Stimulated activated CD4-positive, alpha-beta T cell treated with anti-CD3 and anti-CD28 coated beads, TNF-alpha, amount 100 ng/mL, for 1 hour (primary cell): ENCODE data around the gene ZCCHC18.

ENCODE experiments used
- DNase-seq, 3 donors: peaks; one replicate each; pipeline ENCODE4 v3.0.0-alpha.2; 2020; ENCODE audit warnings: low read depth in 3 of 3, low spot score in 1 of 3

Gene ZCCHC18

DNA sequence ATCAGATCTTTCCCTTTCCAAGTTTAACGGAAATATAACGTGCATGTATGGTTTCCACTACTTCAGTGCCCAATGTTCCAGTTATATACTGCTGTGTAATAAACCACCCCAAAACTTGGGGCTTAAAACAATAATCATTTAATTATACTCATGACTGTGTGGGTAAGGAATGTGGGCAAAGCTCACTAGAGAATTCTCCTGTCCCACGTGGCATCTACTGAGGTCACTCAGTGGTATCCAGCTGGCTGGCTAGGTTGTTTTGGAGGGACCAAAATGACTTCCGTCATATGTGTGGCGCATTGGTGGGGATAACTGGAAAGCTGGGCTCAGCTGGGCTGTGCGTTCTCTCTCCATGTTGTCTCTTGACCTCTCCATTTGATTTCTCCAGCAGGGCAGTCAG, 18.5 kb downstream of the ZCCHC18 start:
- no peak for DNase-seq

DNA sequence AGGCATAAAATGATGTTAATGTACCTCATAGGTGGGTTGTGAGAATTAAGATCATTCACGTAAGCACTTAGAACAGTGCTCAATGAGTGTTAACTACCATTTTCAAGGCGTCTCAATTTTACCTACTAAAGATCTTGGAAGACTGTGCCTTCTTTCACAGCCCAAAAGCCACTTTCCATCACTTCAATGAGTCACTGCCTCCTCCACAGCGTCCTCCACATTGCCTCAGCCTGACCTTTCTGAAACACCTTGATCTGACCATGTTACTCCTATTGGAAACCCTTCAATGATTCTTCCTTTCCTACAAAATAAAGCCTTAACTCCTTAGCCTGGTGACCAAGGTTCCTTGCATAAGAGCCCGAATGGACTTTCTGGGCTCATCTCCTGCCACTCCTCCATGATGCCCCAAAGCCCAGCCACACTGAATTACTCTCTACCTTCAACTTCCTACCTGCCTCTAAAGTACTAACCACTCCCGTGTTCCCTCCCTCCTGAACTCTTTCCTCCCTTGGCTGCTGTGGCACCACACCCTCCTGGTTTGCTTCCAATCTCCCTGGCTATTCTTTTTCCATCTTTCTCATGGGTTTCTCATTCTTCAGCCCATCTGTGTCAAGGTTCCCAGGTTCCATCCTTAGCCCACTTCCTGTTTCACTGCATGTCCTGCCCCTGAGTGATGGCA, 22.4 kb downstream of the ZCCHC18 start:
- no peak for DNase-seq

DNA sequence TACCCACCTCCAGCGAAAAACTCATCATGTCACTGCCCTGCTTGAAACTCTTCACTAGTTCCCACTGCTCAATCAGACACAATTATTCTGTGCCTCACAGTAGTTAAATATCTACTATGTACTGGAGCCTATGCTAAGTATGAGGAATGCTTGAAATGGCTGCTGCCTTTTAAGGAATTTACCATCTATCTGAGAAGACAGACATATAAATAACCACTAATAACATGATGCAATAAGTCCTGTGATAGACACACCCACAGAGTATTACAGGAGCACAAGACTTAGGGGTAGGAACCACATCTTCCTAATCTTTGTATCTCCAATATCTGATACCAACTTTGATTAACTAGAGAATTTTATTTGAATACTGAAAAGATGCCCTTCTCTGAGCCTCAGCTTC, 23.4 kb downstream of the ZCCHC18 start:
- no peak for DNase-seq

DNA sequence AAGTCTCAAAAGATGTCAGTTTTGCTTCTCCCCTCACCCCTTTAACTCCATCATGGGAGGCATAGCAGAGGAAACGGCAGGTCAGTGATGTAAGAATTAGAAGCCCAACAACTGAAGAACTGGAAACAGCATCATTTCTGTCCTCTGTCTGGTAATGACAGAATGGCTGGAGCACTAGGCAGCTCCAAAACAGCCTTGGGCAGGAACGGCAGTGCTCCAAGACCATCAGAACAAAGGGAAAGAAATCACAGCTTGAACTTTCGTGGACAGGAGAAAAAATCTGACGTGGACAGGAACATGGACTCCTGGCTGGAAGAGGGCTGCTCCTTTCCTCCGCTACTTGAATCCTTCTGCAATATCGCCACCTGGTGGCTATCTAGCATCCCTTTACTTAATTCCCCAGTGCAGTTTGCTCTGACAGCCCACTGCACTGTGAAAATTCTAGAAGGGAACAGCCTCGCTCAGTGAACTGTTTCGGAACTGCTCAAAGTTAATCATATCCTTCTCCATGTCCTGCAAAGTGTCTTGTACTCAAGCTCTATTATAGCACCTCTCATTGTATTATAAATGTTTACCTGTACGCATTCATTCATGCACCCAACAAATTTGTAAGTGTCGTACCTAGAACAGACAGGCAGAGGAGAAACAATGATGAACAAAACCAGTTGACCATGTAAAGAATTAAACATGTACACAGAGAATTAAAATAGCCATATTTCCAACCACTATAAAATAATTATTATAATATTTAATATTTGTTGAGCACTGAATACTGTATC, 24.1 kb downstream of the ZCCHC18 start:
- DNase-seq: peak in 1 of 3 donors; percentile 20

DNA sequence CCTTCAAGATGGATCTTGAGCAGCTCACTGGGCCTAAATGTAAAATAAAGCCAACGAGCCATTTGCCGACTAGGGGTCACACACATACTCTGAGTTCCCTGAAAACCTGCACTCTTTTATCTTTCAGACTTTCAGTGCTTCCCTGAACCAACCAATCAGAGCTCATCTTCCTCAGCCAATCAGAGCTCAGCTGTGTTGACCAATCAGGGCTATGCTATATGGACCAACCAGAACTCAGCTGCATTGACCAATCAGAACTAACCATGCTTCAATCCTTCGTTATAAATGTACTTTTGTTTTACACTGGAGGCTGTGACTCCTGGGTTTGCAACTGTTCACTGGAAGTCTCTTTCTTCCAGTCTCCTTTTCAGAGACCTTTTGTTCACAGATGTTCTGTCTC, 25.2 kb downstream of the ZCCHC18 start:
- no peak for DNase-seq

DNA sequence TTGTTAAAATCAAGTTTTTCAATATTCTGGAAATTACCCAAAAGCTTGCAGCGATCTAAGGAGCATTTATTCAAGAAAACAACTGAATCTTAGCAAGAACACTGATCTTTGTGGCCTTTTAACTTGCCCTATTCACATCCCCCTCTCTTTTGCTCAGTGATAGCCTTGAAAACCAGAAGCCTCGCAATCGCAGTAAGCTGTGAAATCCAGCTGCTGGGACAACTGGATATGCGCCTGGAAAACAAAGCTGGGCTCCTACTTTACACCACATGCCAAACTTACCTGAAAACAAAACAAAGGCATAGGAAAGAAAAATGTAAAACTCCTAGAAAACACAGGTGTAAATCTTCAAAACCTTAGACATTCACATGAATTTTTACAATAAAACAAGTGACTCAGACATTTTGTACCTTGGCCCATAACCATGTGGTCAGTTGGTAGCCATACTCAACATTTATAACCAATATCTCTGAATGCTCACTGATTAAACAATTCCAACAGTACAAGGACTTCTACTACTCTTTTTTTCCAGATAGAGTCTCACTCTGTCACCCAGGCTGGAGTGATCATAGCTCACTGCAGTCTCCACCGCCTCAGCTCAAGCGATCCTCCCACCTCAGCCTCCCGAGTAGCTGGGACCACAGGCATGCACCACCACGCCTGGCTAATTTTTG, 28.9 kb downstream of the ZCCHC18 start:
- DNase-seq: no peak

DNA sequence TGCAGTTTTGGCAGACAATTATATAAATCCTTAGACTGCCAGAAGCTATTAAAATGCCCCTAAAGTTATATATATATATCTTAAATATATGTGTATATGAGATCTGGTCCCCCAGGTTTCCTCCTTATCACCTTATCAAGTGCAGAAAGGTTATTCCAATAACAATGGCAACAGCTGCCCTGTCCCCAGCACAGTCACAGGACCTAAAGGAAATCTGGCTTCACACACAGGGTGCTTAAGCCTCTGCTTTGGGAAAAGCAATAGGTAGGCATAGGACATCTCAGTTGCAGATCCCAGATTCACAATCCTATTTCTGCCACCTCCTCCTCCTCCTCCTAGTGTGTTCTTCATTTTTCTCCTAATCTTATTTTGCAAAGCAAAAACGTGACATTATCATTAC, 38.7 kb downstream of the ZCCHC18 start:
- no peak for DNase-seq

DNA sequence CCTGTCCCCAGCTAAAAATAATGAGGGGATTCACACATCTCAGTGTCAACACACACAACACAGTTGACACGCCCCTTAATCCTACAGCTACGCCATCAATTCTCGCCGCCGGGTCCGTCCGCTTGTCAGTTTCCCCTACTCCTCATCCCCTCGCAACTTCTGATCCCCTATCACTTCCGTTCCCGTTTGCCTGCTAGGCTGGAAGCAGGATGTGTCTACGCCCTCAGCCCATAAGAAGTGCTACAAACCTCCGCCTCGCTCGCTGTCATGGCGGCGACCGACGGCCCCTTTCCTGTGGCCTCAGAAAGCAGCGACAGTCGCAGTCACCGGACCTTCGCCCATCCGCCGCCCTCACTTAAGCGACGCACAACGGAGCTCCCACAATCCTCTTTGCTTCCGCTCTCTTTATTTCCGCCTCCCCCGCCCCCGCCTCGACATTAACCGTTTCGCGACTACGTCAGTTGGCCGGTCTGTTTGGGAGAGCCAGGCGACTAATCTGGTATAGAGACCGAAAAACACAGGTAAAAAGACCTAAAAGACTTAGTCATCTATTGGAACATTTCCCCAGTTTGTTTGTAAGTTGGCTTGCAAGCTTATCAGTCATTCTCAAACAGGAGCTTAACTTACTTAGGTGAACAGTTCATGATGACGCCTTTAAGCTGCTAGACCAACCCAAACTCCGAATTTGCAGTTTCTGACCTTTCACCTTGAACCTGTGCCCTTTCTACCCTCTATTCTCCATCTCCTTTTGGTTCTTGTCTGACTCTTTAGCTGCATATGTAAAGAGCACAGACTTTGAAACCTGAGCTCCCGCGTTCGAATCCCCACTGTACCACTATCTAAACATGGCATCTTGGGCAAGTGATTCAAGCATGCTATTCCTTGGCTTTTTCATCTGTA, 44.6 kb downstream of the ZCCHC18 start, which contains the start of gene SLC25A53:
SLC25A53 (minus strand) TSS at position 380 of the 900 bp plus-strand sequence. CDS start 51,752 bp downstream, outside the sequence.
- peak; percentile 17 to 51 (median 45) for DNase-seq
